GM12891 (cell line): ENCODE data around the gene FILIP1L.

Experiments used
- PAX5 ChIP-seq: IDR thresholded peaks from 2 replicates; pipeline ENCODE4 v1.6.1; 2011; ENCODE audit warnings: low read length, moderate library complexity, mild to moderate bottlenecking; ENCODE audit not compliant: insufficient read depth, severe bottlenecking
- POLR2A ChIP-seq: IDR thresholded peaks from 2 replicates; pipeline ENCODE4 v1.6.1; 2011; ENCODE audit warnings: low read depth, low read length, control low read depth
- POLR2AphosphoS5 ChIP-seq: IDR thresholded peaks from 2 replicates; pipeline ENCODE4 v1.6.1; 2011; ENCODE audit warnings: low read depth, low read length, control low read depth
- POU2F2 ChIP-seq: IDR thresholded peaks from 2 replicates; pipeline ENCODE4 v1.6.1; 2011; ENCODE audit warnings: low read depth, mild to moderate bottlenecking, control low read depth, low read length, moderate library complexity
- SPI1 ChIP-seq: IDR thresholded peaks from 2 replicates; pipeline ENCODE4 v1.6.1; 2011; ENCODE audit warnings: low read depth, low read length, control low read depth
- TAF1 ChIP-seq: IDR thresholded peaks from 2 replicates; pipeline ENCODE4 v1.6.1; 2011; ENCODE audit warnings: low read depth, low read length, control low read depth

DNA sequence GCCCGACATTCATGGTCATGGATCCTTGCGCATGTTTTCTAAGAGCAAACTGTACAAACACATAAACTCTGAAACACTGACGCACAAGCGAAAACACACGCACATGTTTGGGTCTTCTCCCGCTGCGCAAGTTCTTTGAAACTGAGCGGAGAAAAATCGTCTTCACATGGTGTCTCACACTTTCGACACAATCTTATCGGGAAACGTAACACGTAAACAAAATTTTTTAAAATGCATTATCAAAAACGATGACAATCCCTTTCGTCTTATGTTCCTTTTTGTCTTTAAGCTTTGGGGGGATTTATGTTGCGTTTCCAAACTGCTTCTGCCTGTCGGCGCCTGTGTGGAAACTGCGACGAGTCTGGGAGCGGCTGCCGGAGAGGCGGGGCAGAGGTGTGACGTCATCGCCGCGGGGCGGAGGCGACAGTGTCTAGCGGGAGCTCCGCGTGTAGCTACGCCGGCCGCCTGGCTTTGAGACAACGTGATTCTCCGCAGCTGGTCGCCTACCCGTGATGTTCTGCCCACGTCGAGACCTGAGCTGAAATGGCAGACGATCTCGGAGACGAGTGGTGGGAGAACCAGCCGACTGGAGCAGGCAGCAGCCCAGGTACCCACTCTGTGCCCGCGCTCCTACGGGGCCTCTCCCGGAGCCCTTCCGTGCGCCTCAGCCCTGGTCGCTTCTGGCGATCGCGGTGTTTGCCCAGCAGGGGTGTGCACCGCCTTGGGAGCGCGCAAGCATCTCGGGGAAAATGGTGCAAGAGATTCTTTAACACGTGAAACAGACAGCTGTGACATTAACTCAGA is 296.7 kb downstream of the FILIP1L start, which contains the start of gene CMSS1:
- TF ChIP-seq TAF1: peak; percentile 45; the same call in 1 of the 2 replicates
- TF ChIP-seq POLR2A: peak; percentile 63
- peak; percentile 59; the same call in 1 of the 2 replicates for TF ChIP-seq POLR2AphosphoS5
- 0 out of 2 replicates have a peak, but pooled peaks have one; percentile 34 for TF ChIP-seq POU2F2
- no peak for TF ChIP-seq SPI1
- no peak for TF ChIP-seq PAX5
